HEK293 (cell line): ENCODE results near the gene APEX1.

Source experiments
- CTCF ChIA-PET: fragments of 350-600 bp; formaldehyde crosslinking; extraction: SDS; loops from one replicate; lab custom pipeline; 2021; ENCODE audit warnings: antibody characterized with exemption; lab: Yijun Ruan, JAX
- POLR2A ChIA-PET: fragments of 300-600 bp; formaldehyde crosslinking; extraction: SDS; loops from one replicate; lab custom pipeline; 2020; ENCODE audit warnings: antibody characterized with exemption, inconsistent platforms; lab: Yijun Ruan, JAX
- H3K27ac ChIP-seq: fragments of 200-500 bp; sonication (Bioruptor generic); 2 replicates; pipeline ENCODE4 v1.5.1; 2014; ENCODE audit warnings: low read depth, low read length, control low read depth, inconsistent platforms; ENCODE audit errors: extremely low read depth
- H3K36me3 ChIP-seq, 2 experiments: fragments of 200-500 bp in 1 of 2; sonication (Bioruptor generic) in 1 of 2; 1 replicate in 1 of 2; 2 replicates in 1 of 2; pipeline ENCODE4 v1.5.1; 2014 to 2017; ENCODE audit warnings: inconsistent platforms in 2 of 2, low read length in 2 of 2; ENCODE audit not compliant: control insufficient read depth in 2 of 2, insufficient read depth in 1 of 2
- H3K4me1 ChIP-seq: fragments of 200-500 bp; sonication (Bioruptor generic); 2 replicates; pipeline ENCODE4 v1.5.1; 2014; ENCODE audit warnings: mild to moderate bottlenecking, low read length, inconsistent platforms; ENCODE audit not compliant: control insufficient read depth, insufficient read depth
- H3K4me3 ChIP-seq: 2 replicates; pipeline ENCODE4 v1.5.1; 2011; ENCODE audit warnings: low read depth, mild to moderate bottlenecking, control low read depth, low read length, moderate library complexity
- H3K9me3 ChIP-seq: fragments of 200-500 bp; sonication (Bioruptor generic); 2 replicates; pipeline ENCODE4 v1.5.1; 2014; ENCODE audit warnings: low read depth, low read length, inconsistent platforms; ENCODE audit not compliant: control insufficient read depth, insufficient read depth
- GLI2 ChIP-seq: fragments of 450-650 bp; formaldehyde crosslinking; IDR thresholded peaks from 2 replicates; pipeline ENCODE4; 2017; ENCODE audit warnings: missing biosample characterization, missing genetic modification characterization, low read depth, borderline replicate concordance
- KLF10 ChIP-seq: fragments of 450-650 bp; IDR thresholded peaks from 2 replicates; pipeline ENCODE4 v1.5.1; 2018; ENCODE audit warnings: missing biosample characterization, mild to moderate bottlenecking, missing genetic modification characterization
- MYNN ChIP-seq: fragments of 450-650 bp; formaldehyde crosslinking; IDR thresholded peaks from 2 replicates; pipeline ENCODE4 v1.5.1; 2016; ENCODE audit warnings: missing biosample characterization, missing genetic modification characterization, borderline replicate concordance
- MZF1 ChIP-seq: fragments of 450-650 bp; formaldehyde crosslinking; IDR thresholded peaks from 2 replicates; pipeline ENCODE4 v1.5.1; 2017; ENCODE audit warnings: missing biosample characterization, missing genetic modification characterization, borderline replicate concordance
- OSR2 ChIP-seq: fragments of 450-650 bp; formaldehyde crosslinking; IDR thresholded peaks from 2 replicates; pipeline ENCODE4 v1.5.1; 2016; ENCODE audit warnings: missing biosample characterization, missing genetic modification characterization
- PRDM1 ChIP-seq: fragments of 450-650 bp; formaldehyde crosslinking; IDR thresholded peaks from 2 replicates; pipeline ENCODE4; 2016; ENCODE audit warnings: missing biosample characterization, missing genetic modification characterization
- SCRT1 ChIP-seq: fragments of 450-650 bp; formaldehyde crosslinking; IDR thresholded peaks from 2 replicates; pipeline ENCODE4 v1.5.1; 2016; ENCODE audit warnings: missing biosample characterization, missing genetic modification characterization, borderline replicate concordance
- SP3 ChIP-seq: fragments of 450-650 bp; formaldehyde crosslinking; IDR thresholded peaks from 2 replicates; pipeline ENCODE4 v1.5.1; 2016; ENCODE audit warnings: missing biosample characterization, missing genetic modification characterization
- SP7 ChIP-seq: fragments of 450-650 bp; formaldehyde crosslinking; IDR thresholded peaks from 2 replicates; pipeline ENCODE4 v1.5.1; 2016; ENCODE audit warnings: missing biosample characterization, missing genetic modification characterization
- ZFP3 ChIP-seq: fragments of 450-650 bp; formaldehyde crosslinking; IDR thresholded peaks from 2 replicates; pipeline ENCODE4 v1.5.1; 2016; ENCODE audit warnings: low read depth, missing biosample characterization, missing genetic modification characterization
- ZNF266 ChIP-seq: fragments of 450-650 bp; formaldehyde crosslinking; IDR thresholded peaks from 2 replicates; pipeline ENCODE4 v1.5.1; 2016; ENCODE audit warnings: missing biosample characterization, missing genetic modification characterization, low read depth
- ZNF350 ChIP-seq: fragments of 450-650 bp; formaldehyde crosslinking; IDR thresholded peaks from 2 replicates; pipeline ENCODE4 v1.5.0; 2017; ENCODE audit warnings: missing biosample characterization, mild to moderate bottlenecking, missing genetic modification characterization
- ZNF416 ChIP-seq: fragments of 450-650 bp; formaldehyde crosslinking; IDR thresholded peaks from 2 replicates; pipeline ENCODE4 v1.5.1; 2016; ENCODE audit warnings: missing biosample characterization, missing genetic modification characterization
- ZNF544 ChIP-seq: fragments of 450-650 bp; formaldehyde crosslinking; IDR thresholded peaks from 2 replicates; pipeline ENCODE4 v1.5.0; 2017; ENCODE audit warnings: missing biosample characterization, missing genetic modification characterization
- ZNF555 ChIP-seq: fragments of 450-650 bp; formaldehyde crosslinking; conservative IDR thresholded peaks from 2 replicates; pipeline ENCODE4 v1.5.1; 2017; ENCODE audit warnings: missing biosample characterization, mild to moderate bottlenecking, missing genetic modification characterization, inconsistent platforms
- ZNF558 ChIP-seq: fragments of 450-650 bp; formaldehyde crosslinking; IDR thresholded peaks from 2 replicates; pipeline ENCODE4 v1.5.1; 2016; ENCODE audit warnings: missing biosample characterization, missing genetic modification characterization
- ZNF600 ChIP-seq: fragments of 450-650 bp; formaldehyde crosslinking; IDR thresholded peaks from 2 replicates; pipeline ENCODE4 v1.5.1; 2016; ENCODE audit warnings: missing biosample characterization, missing genetic modification characterization
- ZNF610 ChIP-seq: fragments of 450-650 bp; formaldehyde crosslinking; IDR thresholded peaks from 2 replicates; pipeline ENCODE4 v1.5.1; 2016; ENCODE audit warnings: missing biosample characterization, missing genetic modification characterization, borderline replicate concordance
- ZNF626 ChIP-seq: fragments of 450-650 bp; sonication (Bioruptor Pico); formaldehyde crosslinking; IDR thresholded peaks from 2 replicates; pipeline ENCODE4 v1.5.1; 2018; ENCODE audit warnings: missing biosample characterization, missing genetic modification characterization, inconsistent platforms
- ZNF701 ChIP-seq: fragments of 450-650 bp; formaldehyde crosslinking; IDR thresholded peaks from 2 replicates; pipeline ENCODE4 v1.5.1; 2016; ENCODE audit warnings: missing biosample characterization, missing genetic modification characterization
- TF ChIP-seq, protein P1 (sequence below): fragments of 450-650 bp; formaldehyde crosslinking; IDR thresholded peaks from 2 replicates; pipeline ENCODE4 v1.5.1; 2017; ENCODE audit warnings: missing biosample characterization, missing genetic modification characterization
- TF ChIP-seq, protein P2 (sequence below): fragments of 450-650 bp; formaldehyde crosslinking; IDR thresholded peaks from 2 replicates; pipeline ENCODE4 v1.5.1; 2016; ENCODE audit warnings: missing biosample characterization, missing genetic modification characterization
- TF ChIP-seq, protein P3 (sequence below): fragments of 450-650 bp; formaldehyde crosslinking; IDR thresholded peaks from 2 replicates; pipeline ENCODE4 v1.5.1; 2017; ENCODE audit warnings: missing biosample characterization, mild to moderate bottlenecking, missing genetic modification characterization, moderate library complexity

APEX1 gene

DNA sequence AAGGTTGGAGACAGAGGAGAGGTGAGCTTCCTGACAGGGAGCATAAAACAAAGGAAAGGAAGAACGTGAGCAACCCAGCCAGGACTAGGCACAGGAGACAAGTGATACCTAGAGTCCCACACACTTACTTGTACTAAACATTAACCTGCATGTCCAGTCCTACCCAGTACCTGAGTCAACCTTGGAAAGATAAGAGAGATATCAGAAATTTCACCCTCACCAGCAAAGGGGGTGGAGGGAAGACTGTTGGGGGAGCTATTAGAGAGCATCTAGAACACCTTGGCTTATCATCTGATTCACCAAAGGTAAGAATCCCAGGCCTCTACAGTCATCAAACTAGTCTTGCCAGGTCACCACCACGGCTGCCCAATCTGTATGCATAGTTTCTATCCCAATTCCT, 30.2 kb upstream of the APEX1 start (continued):
- TF ChIP-seq, protein P1, sequence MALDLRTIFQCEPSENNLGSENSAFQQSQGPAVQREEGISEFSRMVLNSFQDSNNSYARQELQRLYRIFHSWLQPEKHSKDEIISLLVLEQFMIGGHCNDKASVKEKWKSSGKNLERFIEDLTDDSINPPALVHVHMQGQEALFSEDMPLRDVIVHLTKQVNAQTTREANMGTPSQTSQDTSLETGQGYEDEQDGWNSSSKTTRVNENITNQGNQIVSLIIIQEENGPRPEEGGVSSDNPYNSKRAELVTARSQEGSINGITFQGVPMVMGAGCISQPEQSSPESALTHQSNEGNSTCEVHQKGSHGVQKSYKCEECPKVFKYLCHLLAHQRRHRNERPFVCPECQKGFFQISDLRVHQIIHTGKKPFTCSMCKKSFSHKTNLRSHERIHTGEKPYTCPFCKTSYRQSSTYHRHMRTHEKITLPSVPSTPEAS, result no peak
- TF ChIP-seq SCRT1 (tag by site-specific recombination), result no peak

DNA sequence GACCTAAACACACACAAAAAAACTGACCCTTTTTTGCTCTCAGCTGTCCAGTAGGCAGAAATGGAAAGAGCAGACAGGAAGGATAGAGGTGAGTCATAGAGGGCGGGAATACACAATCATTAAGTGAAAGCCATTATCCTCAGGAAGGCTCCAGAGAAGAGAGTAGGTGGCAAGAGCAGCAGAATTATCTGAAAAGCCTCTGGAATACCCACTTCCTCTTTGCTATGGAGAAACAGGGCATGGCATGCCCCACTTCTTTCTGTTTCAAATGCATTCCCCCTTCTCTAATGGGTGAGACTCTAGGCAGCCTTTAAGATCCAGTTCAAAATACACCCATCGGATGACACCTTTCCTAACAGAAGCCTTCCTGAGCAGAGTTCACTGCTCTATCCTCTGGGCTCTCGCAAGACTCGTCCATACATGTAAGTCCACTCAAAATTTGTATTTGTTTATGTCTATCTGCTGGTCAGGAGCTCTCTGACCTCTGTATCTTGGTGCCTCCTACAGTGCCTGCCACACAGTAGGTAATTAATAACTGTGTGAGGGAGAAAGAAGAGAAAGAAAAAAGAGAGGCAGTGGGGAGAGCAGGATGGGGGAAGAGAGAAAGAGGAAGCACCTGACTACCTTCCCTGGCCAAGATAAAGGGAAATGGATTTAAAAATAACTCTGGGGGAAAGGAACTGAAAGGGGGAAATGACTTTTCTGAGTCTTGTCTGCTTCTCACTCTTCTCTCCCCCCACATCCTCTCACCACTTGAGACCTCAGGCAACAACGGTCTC, 27.6 kb upstream of the APEX1 start:
- no peaks in the 10 kb centered on the region for H3K4me1 ChIP-seq
- POLR2A ChIA-PET, result no interaction called here
- no peaks in the 10 kb centered on the region for H3K9me3 ChIP-seq
- H3K4me3 ChIP-seq, result no peak overlapping the region
- CTCF ChIA-PET, result interaction anchor here (2.4 kb wide), 1 partner anchor 12 kb away, joined by 11 read pairs; no protein-coding TSS in a partner anchor
- no peak overlapping the region for H3K27ac ChIP-seq
- 0 out of 2 replicates have a peak, but pooled peaks have one; percentile 15 for TF ChIP-seq ZNF600
- TF ChIP-seq MZF1 (tag by site-specific recombination), result no peak
- peak; percentile 45 for TF ChIP-seq SP7 (tag by site-specific recombination)
- peak; percentile 24; the same call in 1 of the 2 replicates for TF ChIP-seq SP3 (tag by site-specific recombination)
- no peak for TF ChIP-seq ZNF266 (tag by site-specific recombination)
- peak; percentile 52; the same call in 1 of the 2 replicates for TF ChIP-seq PRDM1
- TF ChIP-seq ZNF416 (tag by site-specific recombination), result no peak
- TF ChIP-seq, protein P2, sequence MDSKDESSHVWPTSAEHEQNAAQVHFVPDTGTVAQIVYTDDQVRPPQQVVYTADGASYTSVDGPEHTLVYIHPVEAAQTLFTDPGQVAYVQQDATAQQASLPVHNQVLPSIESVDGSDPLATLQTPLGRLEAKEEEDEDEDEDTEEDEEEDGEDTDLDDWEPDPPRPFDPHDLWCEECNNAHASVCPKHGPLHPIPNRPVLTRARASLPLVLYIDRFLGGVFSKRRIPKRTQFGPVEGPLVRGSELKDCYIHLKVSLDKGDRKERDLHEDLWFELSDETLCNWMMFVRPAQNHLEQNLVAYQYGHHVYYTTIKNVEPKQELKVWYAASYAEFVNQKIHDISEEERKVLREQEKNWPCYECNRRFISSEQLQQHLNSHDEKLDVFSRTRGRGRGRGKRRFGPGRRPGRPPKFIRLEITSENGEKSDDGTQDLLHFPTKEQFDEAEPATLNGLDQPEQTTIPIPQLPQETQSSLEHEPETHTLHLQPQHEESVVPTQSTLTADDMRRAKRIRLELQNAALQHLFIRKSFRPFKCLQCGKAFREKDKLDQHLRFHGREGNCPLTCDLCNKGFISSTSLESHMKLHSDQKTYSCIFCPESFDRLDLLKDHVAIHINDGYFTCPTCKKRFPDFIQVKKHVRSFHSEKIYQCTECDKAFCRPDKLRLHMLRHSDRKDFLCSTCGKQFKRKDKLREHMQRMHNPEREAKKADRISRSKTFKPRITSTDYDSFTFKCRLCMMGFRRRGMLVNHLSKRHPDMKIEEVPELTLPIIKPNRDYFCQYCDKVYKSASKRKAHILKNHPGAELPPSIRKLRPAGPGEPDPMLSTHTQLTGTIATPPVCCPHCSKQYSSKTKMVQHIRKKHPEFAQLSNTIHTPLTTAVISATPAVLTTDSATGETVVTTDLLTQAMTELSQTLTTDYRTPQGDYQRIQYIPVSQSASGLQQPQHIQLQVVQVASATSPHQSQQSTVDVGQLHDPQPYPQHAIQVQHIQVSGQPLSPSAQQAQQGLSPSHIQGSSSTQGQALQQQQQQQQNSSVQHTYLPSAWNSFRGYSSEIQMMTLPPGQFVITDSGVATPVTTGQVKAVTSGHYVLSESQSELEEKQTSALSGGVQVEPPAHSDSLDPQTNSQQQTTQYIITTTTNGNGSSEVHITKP, result peak; percentile 92
- no peaks in the 10 kb centered on the region for H3K36me3 ChIP-seq

DNA sequence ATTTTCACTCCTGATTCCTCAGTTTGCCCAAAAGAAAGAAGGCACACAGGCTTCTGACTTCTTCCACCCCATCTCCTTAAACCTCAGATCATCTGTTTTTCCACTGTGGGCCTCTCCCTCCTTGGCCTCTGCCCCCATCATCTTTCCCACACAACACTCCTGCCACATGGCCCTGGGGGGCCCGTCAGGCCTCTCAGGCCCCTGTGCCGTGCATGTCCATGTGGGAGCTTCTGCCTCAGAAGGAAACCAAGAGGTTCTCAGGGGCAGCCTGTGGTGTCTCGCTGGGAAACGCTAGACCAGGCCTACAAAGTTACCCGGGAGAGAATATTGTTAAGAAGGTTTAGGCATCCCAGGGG, 27.0 kb upstream of the APEX1 start:
- Histone ChIP-seq H3K36me3 (no peaks in the 10 kb centered on the region), H3K9me3 (no peaks in the 10 kb centered on the region), H3K4me3 (no peak overlapping the region), H3K27ac (no peak overlapping the region), H3K4me1 (no peaks in the 10 kb centered on the region)
- ChIA-PET CTCF (interaction anchor here (2.4 kb wide), 1 partner anchor 12 kb away, joined by 11 read pairs; no protein-coding TSS in a partner anchor), POLR2A (no interaction called here)
- no peak for TF ChIP-seq KLF10 (tag by site-specific recombination)
- no peak for TF ChIP-seq ZNF626
- TF ChIP-seq, protein P1, result no peak

DNA sequence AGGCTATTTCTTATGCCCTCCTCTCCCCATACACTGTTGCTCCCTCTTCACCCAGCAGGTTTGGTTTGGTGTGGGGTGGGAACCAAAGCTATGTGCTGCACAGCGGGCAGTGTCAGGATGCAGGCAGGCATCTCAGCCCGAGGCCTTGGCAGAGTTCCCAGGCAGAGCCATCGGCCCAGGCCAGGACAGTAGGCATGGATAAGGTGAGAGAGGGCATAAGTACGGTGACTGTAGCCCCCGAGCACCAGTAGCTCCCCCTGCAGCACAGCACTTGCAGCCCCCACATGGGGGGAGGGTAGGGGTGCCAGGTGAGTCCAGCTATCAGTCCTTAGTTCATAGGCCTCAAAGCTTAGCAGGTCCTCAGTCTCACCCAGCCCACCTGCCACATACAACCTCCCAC, 26.2 kb upstream of the APEX1 start:
- H3K9me3 ChIP-seq, result no peaks in the 10 kb centered on the region
- no peaks in the 10 kb centered on the region for H3K4me1 ChIP-seq
- CTCF ChIA-PET, result interaction anchor here (0.6 to 2.4 kb wide), 3 partner anchors 13 to 23 kb away, joined by 3 to 11 read pairs (median 3); no protein-coding TSS in a partner anchor
- H3K36me3 ChIP-seq, result no peaks in the 10 kb centered on the region
- no peak overlapping the region for H3K27ac ChIP-seq
- H3K4me3 ChIP-seq, result no peak overlapping the region
- POLR2A ChIA-PET, result no interaction called here
- TF ChIP-seq ZFP3, result no peak
- no peak for TF ChIP-seq ZNF610
- no peak for TF ChIP-seq ZNF350 (tag by site-specific recombination)
- TF ChIP-seq GLI2 (tag by site-specific recombination), result no peak
- TF ChIP-seq ZNF701 (tag by site-specific recombination), result no peak
- TF ChIP-seq MYNN (tag by site-specific recombination), result no peak
- no peak for TF ChIP-seq OSR2 (tag by site-specific recombination)
- no peak for TF ChIP-seq ZNF558 (tag by site-specific recombination)
- TF ChIP-seq, protein P3, sequence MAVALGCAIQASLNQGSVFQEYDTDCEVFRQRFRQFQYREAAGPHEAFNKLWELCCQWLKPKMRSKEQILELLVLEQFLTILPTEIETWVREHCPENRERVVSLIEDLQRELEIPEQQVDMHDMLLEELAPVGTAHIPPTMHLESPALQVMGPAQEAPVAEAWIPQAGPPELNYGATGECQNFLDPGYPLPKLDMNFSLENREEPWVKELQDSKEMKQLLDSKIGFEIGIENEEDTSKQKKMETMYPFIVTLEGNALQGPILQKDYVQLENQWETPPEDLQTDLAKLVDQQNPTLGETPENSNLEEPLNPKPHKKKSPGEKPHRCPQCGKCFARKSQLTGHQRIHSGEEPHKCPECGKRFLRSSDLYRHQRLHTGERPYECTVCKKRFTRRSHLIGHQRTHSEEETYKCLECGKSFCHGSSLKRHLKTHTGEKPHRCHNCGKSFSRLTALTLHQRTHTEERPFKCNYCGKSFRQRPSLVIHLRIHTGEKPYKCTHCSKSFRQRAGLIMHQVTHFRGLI (tag by site-specific recombination), result no peak
- no peak for TF ChIP-seq ZNF544
- no peak for TF ChIP-seq ZNF555 (tag by site-specific recombination)
